H9 (cell line): Measurements from ENCODE around the gene CFAP299. TPM values are rescaled to one million over a fixed set of nuclear protein-coding genes. Genes with fewer than 3 reads are reported as not detected.

Experiments used
- DNase-seq: peaks from one replicate; pipeline ENCODE4 v3.0.0-alpha.2; 2017
- H2AFZ ChIP-seq: one replicate; pipeline ENCODE4 v1.6.1; 2013; ENCODE audit warnings: mild to moderate bottlenecking, low read length, control low read depth, moderate library complexity
- H2AK5ac ChIP-seq: 2 replicates; pipeline ENCODE4 v1.6.1; 2013; ENCODE audit warnings: low read length, control low read depth, mixed read lengths; ENCODE audit not compliant: insufficient read length
- H2BK120ac ChIP-seq: one replicate; pipeline ENCODE4 v1.6.1; 2013; ENCODE audit warnings: low read depth, mild to moderate bottlenecking, low read length, control low read depth, inconsistent platforms; ENCODE audit not compliant: poor library complexity, severe bottlenecking
- H2BK12ac ChIP-seq: 2 replicates; pipeline ENCODE4 v1.6.1; 2013; ENCODE audit warnings: low read length, control low read depth, mixed read lengths, low read depth; ENCODE audit not compliant: insufficient read length
- H2BK15ac ChIP-seq: 2 replicates; pipeline ENCODE4 v1.6.1; 2013; ENCODE audit warnings: low read depth, low read length, control low read depth
- H2BK20ac ChIP-seq: one replicate; pipeline ENCODE4 v1.6.1; 2013; ENCODE audit warnings: low read depth, mild to moderate bottlenecking, low read length, control low read depth, inconsistent platforms; ENCODE audit not compliant: poor library complexity, severe bottlenecking
- H2BK5ac ChIP-seq: 2 replicates; pipeline ENCODE4 v1.6.1; 2013; ENCODE audit warnings: low read length, control low read depth, mixed read lengths; ENCODE audit not compliant: insufficient read length
- H3K14ac ChIP-seq: 2 replicates; pipeline ENCODE4 v1.6.1; 2013; ENCODE audit warnings: low read length, control low read depth; ENCODE audit not compliant: insufficient read depth
- H3K18ac ChIP-seq: 2 replicates; pipeline ENCODE4 v1.6.1; 2013; ENCODE audit warnings: low read depth, mild to moderate bottlenecking, mixed read lengths, low read length, control low read depth; ENCODE audit not compliant: insufficient read length
- H3K23ac ChIP-seq: 2 replicates; pipeline ENCODE4 v1.6.1; 2013; ENCODE audit warnings: low read length, control low read depth, mixed read lengths, low read depth; ENCODE audit not compliant: insufficient read length
- H3K23me2 ChIP-seq: 2 replicates; pipeline ENCODE4 v1.6.1; 2013; ENCODE audit warnings: low read depth, mild to moderate bottlenecking, mixed read lengths, low read length, control low read depth; ENCODE audit not compliant: insufficient read length, poor library complexity, severe bottlenecking
- H3K27ac ChIP-seq: 2 replicates; pipeline ENCODE4 v1.5.1; 2013; ENCODE audit warnings: low read length, control low read depth, mixed read lengths, low read depth; ENCODE audit not compliant: insufficient read length
- H3K27me3 ChIP-seq: 2 replicates; pipeline ENCODE4 v1.6.1; 2013; ENCODE audit warnings: low read length, control low read depth, inconsistent platforms; ENCODE audit not compliant: insufficient read depth
- H3K4ac ChIP-seq: 2 replicates; pipeline ENCODE4 v1.6.1; 2013; ENCODE audit warnings: low read depth, mild to moderate bottlenecking, control low read depth, inconsistent platforms, low read length, moderate library complexity
- H3K4me1 ChIP-seq: 2 replicates; pipeline ENCODE4 v1.6.1; 2013; ENCODE audit warnings: low read length, control low read depth, inconsistent platforms; ENCODE audit not compliant: insufficient read depth
- H3K4me2 ChIP-seq: 2 replicates; pipeline ENCODE4 v1.6.1; 2013; ENCODE audit warnings: low read length, control low read depth, mixed read lengths; ENCODE audit not compliant: insufficient read length, insufficient read depth
- H3K56ac ChIP-seq: 2 replicates; pipeline ENCODE4 v1.6.1; 2013; ENCODE audit warnings: low read depth, mild to moderate bottlenecking, mixed read lengths, low read length, control low read depth; ENCODE audit not compliant: insufficient read length
- H3K79me1 ChIP-seq: 2 replicates; pipeline ENCODE4 v1.6.1; 2013; ENCODE audit warnings: low read depth, mild to moderate bottlenecking, moderate library complexity, low read length, control low read depth, inconsistent platforms; ENCODE audit not compliant: insufficient read depth, poor library complexity, severe bottlenecking
- H3K79me2 ChIP-seq: 2 replicates; pipeline ENCODE4 v1.6.1; 2013; ENCODE audit warnings: low read length, control low read depth, inconsistent platforms; ENCODE audit not compliant: insufficient read depth
- H3K9ac ChIP-seq: 2 replicates; pipeline ENCODE4 v1.6.1; 2013; ENCODE audit warnings: low read length, control low read depth, mixed read lengths; ENCODE audit not compliant: insufficient read length; ENCODE audit errors: extremely low read depth
- H3K9me3 ChIP-seq: one replicate; pipeline ENCODE4 v1.6.1; 2013; ENCODE audit warnings: low read depth, low read length, inconsistent platforms; ENCODE audit not compliant: control insufficient read depth
- H3T11ph ChIP-seq: one replicate; pipeline ENCODE4 v1.6.1; 2013; ENCODE audit warnings: mild to moderate bottlenecking, low read length, control low read depth, inconsistent platforms
- H4K20me1 ChIP-seq: one replicate; pipeline ENCODE4 v1.6.1; 2013; ENCODE audit not compliant: control insufficient read depth, insufficient read length, insufficient read depth
- H4K5ac ChIP-seq: 2 replicates; pipeline ENCODE4 v1.6.1; 2013; ENCODE audit warnings: low read depth, mild to moderate bottlenecking, mixed read lengths, low read length, control low read depth; ENCODE audit not compliant: insufficient read length
- H4K8ac ChIP-seq: replicated peaks from 2 replicates; pipeline ENCODE4 v1.6.1; 2013; ENCODE audit warnings: low read length, control low read depth, mixed read lengths, low read depth; ENCODE audit not compliant: insufficient read length
- H4K91ac ChIP-seq: 2 replicates; pipeline ENCODE4 v1.6.1; 2013; ENCODE audit warnings: low read depth, mild to moderate bottlenecking, moderate library complexity, mixed read lengths, low read length, control low read depth; ENCODE audit not compliant: insufficient read length
- H3K27ac Mint-ChIP-seq, 3 experiments: 2 replicates in 2 of 3; 3 replicates in 1 of 3; pipeline ENCODE4 v1.8.0; 2020 to 2021; ENCODE audit warnings: mixed read lengths in 3 of 3, mild to moderate bottlenecking in 1 of 3, moderate library complexity in 1 of 3
- H3K27me3 Mint-ChIP-seq: 2 replicates; pipeline ENCODE4 v1.8.0; 2021; ENCODE audit warnings: low read depth, mild to moderate bottlenecking, moderate library complexity, mixed read lengths
- H3K36me3 Mint-ChIP-seq, 3 experiments: 2 replicates in 2 of 3; 3 replicates in 1 of 3; pipeline ENCODE4 v1.8.0; 2020 to 2021; ENCODE audit warnings: low read depth in 3 of 3, mixed read lengths in 3 of 3; ENCODE audit not compliant: insufficient read depth in 1 of 3
- H3K4me1 Mint-ChIP-seq, 2 experiments: 2 replicates each; pipeline ENCODE4 v1.8.0; 2020; ENCODE audit warnings: mixed read lengths in 2 of 2
- H3K4me3 Mint-ChIP-seq, 2 experiments: 2 replicates in 1 of 2; 3 replicates in 1 of 2; pipeline ENCODE4 v1.8.0; 2020 to 2021; ENCODE audit warnings: mild to moderate bottlenecking in 2 of 2, mixed read lengths in 2 of 2, moderate library complexity in 1 of 2
- H3K9me3 Mint-ChIP-seq, 2 experiments: 2 replicates in 1 of 2; 3 replicates in 1 of 2; pipeline ENCODE4 v1.8.0; 2020; ENCODE audit warnings: mild to moderate bottlenecking in 2 of 2, mixed read lengths in 2 of 2, moderate library complexity in 1 of 2
- WGBS: extraction: QIAGEN DNeasy Blood & Tissue Kit; methylation state at CpG from one replicate; pipeline ENCODE4 v1.1.7; 2013; ENCODE audit warnings: missing lambda C conversion rate, low lambda C conversion rate, mixed read lengths; ENCODE audit not compliant: insufficient read length; ENCODE audit errors: extremely low coverage; 5-methylcytosine and 5-hydroxymethylcytosine counted together
- total RNA-seq: library from RNA; stranded (reverse); gene quantifications from 2 replicates; pipeline ENCODE4 v1.2.1, GENCODE V29; 2021
- TF ChIP-seq, protein P1 (sequence below): fragments of 200-600 bp; sonication (generic); conservative IDR thresholded peaks from 3 replicates; pipeline ENCODE4 v1.8.0; 2021; ENCODE audit warnings: antibody characterized with exemption, mild to moderate bottlenecking

CFAP299 gene
- total RNA-seq, 1 experiment from 2014 or later: not detected

DNA sequence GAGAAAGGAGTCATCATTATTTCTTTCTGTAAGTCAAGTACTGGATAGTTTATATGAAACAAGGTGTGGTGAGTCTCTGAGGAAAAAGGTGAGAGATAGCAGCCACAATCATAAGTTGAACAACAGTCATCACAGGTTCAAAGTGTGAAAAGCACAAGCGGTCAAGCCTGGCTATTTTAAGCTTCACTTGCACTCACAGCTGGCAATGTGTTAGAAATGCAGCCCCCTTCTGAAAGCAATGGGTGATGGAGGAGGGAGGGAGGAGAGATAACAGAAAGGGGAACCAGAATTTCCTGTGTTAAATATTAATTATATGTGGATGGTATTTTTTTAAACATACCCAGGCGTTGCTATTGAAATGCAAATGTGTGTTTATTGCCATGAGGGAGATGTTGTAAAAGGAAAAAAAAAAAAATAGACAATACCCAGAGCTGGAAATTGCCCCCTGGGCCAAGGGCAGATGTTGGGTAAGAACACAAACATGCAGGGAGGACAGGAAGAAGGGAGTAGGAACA, 668.1 kb downstream of the CFAP299 start:
- Histone ChIP-seq H4K20me1 (no peaks in the 10 kb centered on the region), H3K27me3 (no peaks in the 10 kb centered on the region), H3K23me2 (no peaks in the 10 kb centered on the region), H3K18ac (no peak overlapping the region), H3K79me1 (no peaks in the 10 kb centered on the region), H3K4me2 (no peak overlapping the region), H2BK120ac (no peak overlapping the region), H3K9ac (no peak overlapping the region), H3K79me2 (no peaks in the 10 kb centered on the region), H3K56ac (no peak overlapping the region), H2BK15ac (no peak overlapping the region), H4K91ac (no peak overlapping the region), H2BK12ac (no peak overlapping the region), H2AFZ (no peak overlapping the region), H3K9me3 (no peaks in the 10 kb centered on the region), H4K8ac (no peak overlapping the region), H3K27ac (no peak overlapping the region), H2AK5ac (no peak overlapping the region), H3K4ac (no peak overlapping the region), H2BK20ac (no peak overlapping the region), H3K23ac (no peak overlapping the region), H4K5ac (no peak overlapping the region), H3K4me1 (no peaks in the 10 kb centered on the region), H3T11ph (no peak overlapping the region), H3K14ac (no peak overlapping the region), H2BK5ac (no peak overlapping the region)
- no peaks in the 10 kb centered on the region for H3K27me3 Mint-ChIP-seq
- peaks cover 5 to 10% of the 10 kb centered on the region in 2 experiments; a peak in 3 of 4 replicates for H3K4me1 Mint-ChIP-seq
- TF ChIP-seq, protein P1, sequence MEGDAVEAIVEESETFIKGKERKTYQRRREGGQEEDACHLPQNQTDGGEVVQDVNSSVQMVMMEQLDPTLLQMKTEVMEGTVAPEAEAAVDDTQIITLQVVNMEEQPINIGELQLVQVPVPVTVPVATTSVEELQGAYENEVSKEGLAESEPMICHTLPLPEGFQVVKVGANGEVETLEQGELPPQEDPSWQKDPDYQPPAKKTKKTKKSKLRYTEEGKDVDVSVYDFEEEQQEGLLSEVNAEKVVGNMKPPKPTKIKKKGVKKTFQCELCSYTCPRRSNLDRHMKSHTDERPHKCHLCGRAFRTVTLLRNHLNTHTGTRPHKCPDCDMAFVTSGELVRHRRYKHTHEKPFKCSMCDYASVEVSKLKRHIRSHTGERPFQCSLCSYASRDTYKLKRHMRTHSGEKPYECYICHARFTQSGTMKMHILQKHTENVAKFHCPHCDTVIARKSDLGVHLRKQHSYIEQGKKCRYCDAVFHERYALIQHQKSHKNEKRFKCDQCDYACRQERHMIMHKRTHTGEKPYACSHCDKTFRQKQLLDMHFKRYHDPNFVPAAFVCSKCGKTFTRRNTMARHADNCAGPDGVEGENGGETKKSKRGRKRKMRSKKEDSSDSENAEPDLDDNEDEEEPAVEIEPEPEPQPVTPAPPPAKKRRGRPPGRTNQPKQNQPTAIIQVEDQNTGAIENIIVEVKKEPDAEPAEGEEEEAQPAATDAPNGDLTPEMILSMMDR: no peak
- no peak for DNase-seq
- H3K4me3 Mint-ChIP-seq: no peak overlapping the region
- no CpG with 5 or more reads among the region's 2 CpGs for WGBS
- peaks cover 0 to 5% (median 4%) of the 10 kb centered on the region in 3 experiments; a peak in 2 of 7 replicates for H3K36me3 Mint-ChIP-seq
- no peak overlapping the region; a peak in 1 of 7 replicates for H3K27ac Mint-ChIP-seq
- H3K9me3 Mint-ChIP-seq: peaks cover 0 to 5% of the 10 kb centered on the region in 2 experiments; a peak in 3 of 5 replicates
